ENCODE results near the gene MDP1. TPM values are rescaled to one million over a fixed set of nuclear protein-coding genes. Genes with fewer than 3 reads are reported as not detected.

MDP1 gene
- total RNA-seq, 1 experiment from 2014 or later = 12.6 TPM

GRCh38 chr14:24261256-24261968, 45.5 kb upstream of the MDP1 start (continued):
- TF ChIP-seq PREB (CRISPR knock-in tag; IDR thresholded peaks at IDR 0.05; ENCODE audit: borderline replicate concordance) (no peak), SP1 (CRISPR knock-in tag; conservative IDR thresholded peaks at IDR 0.05) (no peak), KAT7 (CRISPR knock-in tag; IDR thresholded peaks at IDR 0.05; ENCODE audit: borderline replicate concordance) (no peak), CDX4 (CRISPR knock-in tag; IDR thresholded peaks at IDR 0.05; ENCODE audit: borderline replicate concordance) (no peak), MAX (CRISPR knock-in tag; IDR thresholded peaks at IDR 0.05) (no peak), ERG (CRISPR knock-in tag; IDR thresholded peaks at IDR 0.05) (no peak), GABPB1 (CRISPR knock-in tag; IDR thresholded peaks at IDR 0.05) (no peak)

- Mint-ChIP-seq H3K27ac (no peak overlapping the region), H3K27me3 (ENCODE audit: low read depth) (no peaks in the 10 kb centered on the region), H3K36me3 (no peaks in the 10 kb centered on the region), H3K9me3 (no peaks in the 10 kb centered on the region), H3K4me1 (no peaks in the 10 kb centered on the region), H3K4me3 (no peak overlapping the region)
- no peak for DNase-seq (ENCODE audit: low spot score)
- CTCF ChIA-PET = interaction anchor here (1.6 kb wide), 1 partner anchor 18 kb away, joined by 5 read pairs; the partner anchor contains the start of gene TINF2
- POLR2A ChIA-PET = no interaction called here
- no peak for ATAC-seq
- no peak for TF ChIP-seq ZNF281 (CRISPR knock-in tag; IDR thresholded peaks at IDR 0.05)
- TF ChIP-seq MXD4 (CRISPR knock-in tag; IDR thresholded peaks at IDR 0.05; ENCODE audit: borderline replicate concordance) = no peak
- TF ChIP-seq NFE2L1 (CRISPR knock-in tag; IDR thresholded peaks at IDR 0.05) = no peak
- no peak for TF ChIP-seq ZNF232 (CRISPR knock-in tag; IDR thresholded peaks at IDR 0.05)
- no peak for TF ChIP-seq CTCF (IDR thresholded peaks at IDR 0.05)
- no peak for TF ChIP-seq ETV6 (CRISPR knock-in tag; IDR thresholded peaks at IDR 0.05)
- no peak for TF ChIP-seq JAZF1 (CRISPR knock-in tag; IDR thresholded peaks at IDR 0.05)
- TF ChIP-seq E2F5 (CRISPR knock-in tag; IDR thresholded peaks at IDR 0.05) = no peak
- TF ChIP-seq USF1 (CRISPR knock-in tag; IDR thresholded peaks at IDR 0.05) = no peak
- no peak for TF ChIP-seq IRF2 (CRISPR knock-in tag; IDR thresholded peaks at IDR 0.05; ENCODE audit: borderline replicate concordance, low read depth)
- no peak for TF ChIP-seq E2F4 (CRISPR knock-in tag; IDR thresholded peaks at IDR 0.05; ENCODE audit: borderline replicate concordance, low read depth)
- no peak for TF ChIP-seq ZNF263 (CRISPR knock-in tag; IDR thresholded peaks at IDR 0.05; ENCODE audit: low read depth)
- no peak for TF ChIP-seq PREB (CRISPR knock-in tag; IDR thresholded peaks at IDR 0.05; ENCODE audit: borderline replicate concordance)
- no peak for TF ChIP-seq ATF1 (CRISPR knock-in tag; IDR thresholded peaks at IDR 0.05)
- no peak for TF ChIP-seq PRRX2 (CRISPR knock-in tag; IDR thresholded peaks at IDR 0.05)
- no peak for TF ChIP-seq HMGA2 (CRISPR knock-in tag; IDR thresholded peaks at IDR 0.05)
These were observed 44.9 kb upstream of the MDP1 start for GRCh38 chr14:24260780-24261157.

All from WTC11 (cell line).